SH-SY5Y (cell line): Measurements from ENCODE around the gene CALM1.

Experiments used
- GATA2 ChIP-seq: IDR thresholded peaks from 2 replicates; pipeline ENCODE4 v1.6.1; 2011; ENCODE audit warnings: mild to moderate bottlenecking, low read depth, low read length
- GATA3 ChIP-seq: IDR thresholded peaks from 2 replicates; pipeline ENCODE4 v1.6.1; 2011; ENCODE audit warnings: low read depth, mild to moderate bottlenecking, low read length, moderate library complexity

DNA sequence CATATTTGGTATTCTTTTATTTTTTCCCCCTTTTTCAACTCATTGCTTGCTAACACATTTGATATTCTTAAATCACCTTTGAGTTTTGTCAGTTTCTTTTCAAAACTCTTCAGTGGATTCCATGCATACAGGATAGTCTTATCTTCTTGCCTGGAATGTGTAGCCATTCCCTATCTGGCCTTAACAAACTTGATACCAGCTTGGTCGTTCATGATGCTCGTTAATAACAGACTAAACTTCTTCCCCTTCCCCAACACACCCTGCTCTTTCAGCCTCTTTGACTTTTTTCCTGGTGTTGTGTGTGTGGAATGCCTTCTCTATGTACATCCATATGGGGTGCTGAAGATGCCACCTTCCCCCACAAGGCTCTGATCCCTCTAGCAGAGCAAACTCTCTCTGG is 17.7 kb upstream of the CALM1 start:
- TF ChIP-seq GATA2 (no peak), GATA3 (no peak)
